Fibroblast of villous mesenchyme (primary cell): ENCODE results near the gene BBIP1. TPM values are rescaled to one million over a fixed set of nuclear protein-coding genes. Genes with fewer than 3 reads are reported as not detected.
A peak's percentile ranks its signal among the peaks of the same experiment; 100 is the strongest.

ENCODE experiments used
- DNase-seq: peaks from one replicate; pipeline ENCODE4 v3.0.0-alpha.2; 2010; ENCODE audit warnings: low read depth
- H3K4me3 ChIP-seq: 2 replicates; pipeline ENCODE4 v1.5.1; 2011; ENCODE audit warnings: low read depth, mild to moderate bottlenecking, low read length
- CTCF ChIP-seq: IDR thresholded peaks from 2 replicates; pipeline ENCODE4 v1.5.1; 2012; ENCODE audit warnings: low read depth, mild to moderate bottlenecking, low read length; ENCODE audit not compliant: insufficient read depth
- total RNA-seq: library from RNA; depleted of rRNA; stranded (reverse); fragments of >200 nt; gene quantifications from 2 replicates; pipeline ENCODE4 v1.2.3, GENCODE V29; 2012

The BBIP1 gene
- total RNA-seq, 1 donor: 23.3 TPM

- no peak for DNase-seq
- no peak overlapping the region for H3K4me3 ChIP-seq
- no peak for TF ChIP-seq CTCF
Measured at GRCh38 chr10:110963162-110963561, 44.2 kb upstream of the BBIP1 start.

GRCh38 chr10:110962443-110962842 lies 43.5 kb upstream of the BBIP1 start:
- H3K4me3 ChIP-seq: no peak overlapping the region
- TF ChIP-seq CTCF: no peak
- DNase-seq: no peak

- H3K4me3 ChIP-seq: no peak overlapping the region
- no peak for TF ChIP-seq CTCF
- no peak for DNase-seq
Measured at GRCh38 chr10:110960333-110960712, 41.3 kb upstream of the BBIP1 start.

GRCh38 chr10:110959379-110960332 lies 40.7 kb upstream of the BBIP1 start:
- DNase-seq: peak; percentile 14
- H3K4me3 ChIP-seq: no peak overlapping the region
- TF ChIP-seq CTCF: no peak

GRCh38 chr10:110957606-110958005 lies 38.6 kb upstream of the BBIP1 start:
- no peak for DNase-seq
- H3K4me3 ChIP-seq: no peak overlapping the region
- no peak for TF ChIP-seq CTCF

- no peak overlapping the region for H3K4me3 ChIP-seq
- no peak for DNase-seq
- TF ChIP-seq CTCF: no peak
Measured at GRCh38 chr10:110951381-110951780, 32.4 kb upstream of the BBIP1 start.

- DNase-seq: peak; percentile 17
- no peak for TF ChIP-seq CTCF
- no peak overlapping the region for H3K4me3 ChIP-seq
Measured at GRCh38 chr10:110947061-110947595, 28.1 kb upstream of the BBIP1 start.
